ENCODE measurements around the gene PRPH.
"Not testable (repeated sequence)": the region's sequence is repeated elsewhere in the genome, so short reads cannot be mapped to it uniquely, and the experiment has no call there.

DNA sequence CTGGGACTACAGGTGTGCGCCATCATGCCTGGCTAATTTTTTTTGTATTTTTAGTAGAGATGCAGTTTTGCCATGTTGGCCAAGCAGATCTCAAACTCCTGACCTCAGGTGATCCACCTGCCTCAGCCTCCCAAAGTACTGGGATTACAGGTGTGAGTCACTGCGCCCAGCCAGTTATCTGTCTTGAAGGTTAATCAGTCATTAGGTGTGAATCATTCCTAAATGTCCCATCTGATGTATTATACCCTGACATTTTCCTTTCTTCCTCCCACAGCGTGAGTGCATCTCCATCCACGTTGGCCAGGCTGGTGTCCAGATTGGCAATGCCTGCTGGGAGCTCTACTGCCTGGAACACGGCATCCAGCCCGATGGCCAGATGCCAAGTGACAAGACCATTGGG lies 25.8 kb upstream of the PRPH start:
- not testable (repeated sequence) for TF ChIP-seq POLR2A, POLR2AphosphoS5, EP300 (IDR thresholded peaks at IDR 0.05)
- TF ChIP-seq, protein P1, sequence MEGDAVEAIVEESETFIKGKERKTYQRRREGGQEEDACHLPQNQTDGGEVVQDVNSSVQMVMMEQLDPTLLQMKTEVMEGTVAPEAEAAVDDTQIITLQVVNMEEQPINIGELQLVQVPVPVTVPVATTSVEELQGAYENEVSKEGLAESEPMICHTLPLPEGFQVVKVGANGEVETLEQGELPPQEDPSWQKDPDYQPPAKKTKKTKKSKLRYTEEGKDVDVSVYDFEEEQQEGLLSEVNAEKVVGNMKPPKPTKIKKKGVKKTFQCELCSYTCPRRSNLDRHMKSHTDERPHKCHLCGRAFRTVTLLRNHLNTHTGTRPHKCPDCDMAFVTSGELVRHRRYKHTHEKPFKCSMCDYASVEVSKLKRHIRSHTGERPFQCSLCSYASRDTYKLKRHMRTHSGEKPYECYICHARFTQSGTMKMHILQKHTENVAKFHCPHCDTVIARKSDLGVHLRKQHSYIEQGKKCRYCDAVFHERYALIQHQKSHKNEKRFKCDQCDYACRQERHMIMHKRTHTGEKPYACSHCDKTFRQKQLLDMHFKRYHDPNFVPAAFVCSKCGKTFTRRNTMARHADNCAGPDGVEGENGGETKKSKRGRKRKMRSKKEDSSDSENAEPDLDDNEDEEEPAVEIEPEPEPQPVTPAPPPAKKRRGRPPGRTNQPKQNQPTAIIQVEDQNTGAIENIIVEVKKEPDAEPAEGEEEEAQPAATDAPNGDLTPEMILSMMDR (IDR thresholded peaks at IDR 0.05): not testable (repeated sequence)
